Fibroblast of lung (primary cell): ENCODE data around the gene MAP7. TPM values are rescaled to one million over a fixed set of nuclear protein-coding genes. Genes with fewer than 3 reads are reported as not detected.

Experiments used
- DNase-seq, 2 donors: peaks; one replicate each; pipeline versions ENCODE4 v3.0.0 to v3.0.0-alpha.2; 2010; ENCODE audit warnings: low read depth in 2 of 2
- H2AFZ ChIP-seq: 2 replicates; pipeline ENCODE4 v1.5.1; 2012; ENCODE audit warnings: low read length, control low read depth, inconsistent platforms
- H3K27ac ChIP-seq: 2 replicates; pipeline ENCODE4 v1.5.1; 2011; ENCODE audit warnings: low read length, control low read depth; ENCODE audit not compliant: insufficient read depth
- H3K27me3 ChIP-seq: 2 replicates; pipeline ENCODE4 v1.5.1; 2011; ENCODE audit warnings: mild to moderate bottlenecking, low read length; ENCODE audit not compliant: control insufficient read depth, insufficient read depth
- H3K36me3 ChIP-seq: 2 replicates; pipeline ENCODE4 v1.5.1; 2011; ENCODE audit warnings: low read length; ENCODE audit not compliant: control insufficient read depth, insufficient read depth
- H3K4me1 ChIP-seq: 2 replicates; pipeline ENCODE4 v1.5.1; 2011; ENCODE audit warnings: low read length; ENCODE audit not compliant: control insufficient read depth, insufficient read depth; ENCODE audit errors: extremely low read depth
- H3K4me2 ChIP-seq: 2 replicates; pipeline ENCODE4 v1.5.1; 2011; ENCODE audit warnings: low read length, control low read depth; ENCODE audit not compliant: insufficient read depth; ENCODE audit errors: extremely low read depth
- H3K4me3 ChIP-seq, 4 experiments: fragments of 200-600 bp in 1 of 4; sonication (generic) in 1 of 4; replicated peaks in 1 of 4; 2 replicates each; pipeline ENCODE4 v1.5.1; 2011 to 2016; ENCODE audit warnings: low read length in 4 of 4, low read depth in 3 of 4, mild to moderate bottlenecking in 3 of 4, control low read depth in 2 of 4, inconsistent platforms in 1 of 4, mixed read lengths in 1 of 4; ENCODE audit not compliant: insufficient read depth in 1 of 4; ENCODE audit errors: control extremely low read depth in 1 of 4
- H3K79me2 ChIP-seq: 2 replicates; pipeline ENCODE4 v1.5.1; 2012; ENCODE audit warnings: mild to moderate bottlenecking, low read length, inconsistent platforms; ENCODE audit not compliant: control insufficient read depth, insufficient read depth
- H3K9ac ChIP-seq: 2 replicates; pipeline ENCODE4 v1.5.1; 2011; ENCODE audit warnings: mild to moderate bottlenecking, low read length, control low read depth; ENCODE audit not compliant: insufficient read depth
- H3K9me3 ChIP-seq: 2 replicates; pipeline ENCODE4 v1.5.1; 2012; ENCODE audit warnings: low read depth, low read length; ENCODE audit not compliant: control insufficient read depth, insufficient read depth
- H4K20me1 ChIP-seq: 2 replicates; pipeline ENCODE4 v1.5.1; 2011; ENCODE audit warnings: low read length; ENCODE audit not compliant: control insufficient read depth, insufficient read depth; ENCODE audit errors: extremely low read depth
- EZH2 ChIP-seq: IDR thresholded peaks from 2 replicates; pipeline ENCODE4 v1.5.1; 2012; ENCODE audit warnings: low read length, control low read depth, mild to moderate bottlenecking; ENCODE audit errors: missing control alignments
- polyA plus RNA-seq, 2 donors: library from polyadenylated mRNA; depleted of rRNA in 1 of 2; stranded (reverse) in 1 of 2; unstranded in 1 of 2; fragments of >200 nt; gene quantifications; 2 replicates each; pipeline ENCODE4 v1.2.1, GENCODE V29; 2011 to 2012; ENCODE audit warnings: missing spikeins in 1 of 2
- total RNA-seq: library from RNA; depleted of rRNA; stranded (reverse); fragments of >200 nt; gene quantifications from 2 replicates; pipeline ENCODE4 v1.2.1, GENCODE V29; 2014
- TF ChIP-seq, protein P1 (sequence below), 2 donors: IDR thresholded peaks in 1 of 2; conservative IDR thresholded peaks in 1 of 2; 1 replicate in 1 of 2; 2 replicates in 1 of 2; pipeline ENCODE4 v1.5.1; 2011 to 2012; ENCODE audit warnings: low read length in 2 of 2, control low read depth in 1 of 2, inconsistent platforms in 1 of 2, low read depth in 1 of 2, mild to moderate bottlenecking in 1 of 2

Gene MAP7
- total and polyA plus RNA-seq, 2 donors (not counting 1 experiment from before 2014, with no cell fraction given): 0.40 to 1.5 TPM

- Histone ChIP-seq H3K9me3 (no peaks in the 10 kb centered on the region), H3K27ac (no peak overlapping the region), H3K4me1 (no peaks in the 10 kb centered on the region), H2AFZ (no peak overlapping the region), H3K9ac (no peak overlapping the region), H3K79me2 (no peaks in the 10 kb centered on the region), H4K20me1 (no peaks in the 10 kb centered on the region), H3K4me3 (no peak overlapping the region), H3K27me3 (no peaks in the 10 kb centered on the region), H3K36me3 (no peaks in the 10 kb centered on the region), H3K4me2 (no peak overlapping the region)
- DNase-seq: no peak
- TF ChIP-seq, protein P1, sequence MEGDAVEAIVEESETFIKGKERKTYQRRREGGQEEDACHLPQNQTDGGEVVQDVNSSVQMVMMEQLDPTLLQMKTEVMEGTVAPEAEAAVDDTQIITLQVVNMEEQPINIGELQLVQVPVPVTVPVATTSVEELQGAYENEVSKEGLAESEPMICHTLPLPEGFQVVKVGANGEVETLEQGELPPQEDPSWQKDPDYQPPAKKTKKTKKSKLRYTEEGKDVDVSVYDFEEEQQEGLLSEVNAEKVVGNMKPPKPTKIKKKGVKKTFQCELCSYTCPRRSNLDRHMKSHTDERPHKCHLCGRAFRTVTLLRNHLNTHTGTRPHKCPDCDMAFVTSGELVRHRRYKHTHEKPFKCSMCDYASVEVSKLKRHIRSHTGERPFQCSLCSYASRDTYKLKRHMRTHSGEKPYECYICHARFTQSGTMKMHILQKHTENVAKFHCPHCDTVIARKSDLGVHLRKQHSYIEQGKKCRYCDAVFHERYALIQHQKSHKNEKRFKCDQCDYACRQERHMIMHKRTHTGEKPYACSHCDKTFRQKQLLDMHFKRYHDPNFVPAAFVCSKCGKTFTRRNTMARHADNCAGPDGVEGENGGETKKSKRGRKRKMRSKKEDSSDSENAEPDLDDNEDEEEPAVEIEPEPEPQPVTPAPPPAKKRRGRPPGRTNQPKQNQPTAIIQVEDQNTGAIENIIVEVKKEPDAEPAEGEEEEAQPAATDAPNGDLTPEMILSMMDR (conservative IDR thresholded peaks at IDR 0.05 in 1 of 2, IDR thresholded peaks at IDR 0.05 in 1 of 2; ENCODE audit: low read depth in 1 of 2, low read length in 2 of 2): no peak
- TF ChIP-seq EZH2: no peak
These were observed 190.4 kb downstream of the MAP7 start for GRCh38 chr6:136359851-136360250.

GRCh38 chr6:136351518-136352110 lies 198.6 kb downstream of the MAP7 start:
- H3K4me2 ChIP-seq: no peak overlapping the region
- no peak overlapping the region for H3K4me3 ChIP-seq
- no peak for TF ChIP-seq EZH2
- TF ChIP-seq, protein P1 (conservative IDR thresholded peaks at IDR 0.05 in 1 of 2, IDR thresholded peaks at IDR 0.05 in 1 of 2; ENCODE audit: low read depth in 1 of 2, low read length in 2 of 2): no peak
- no peaks in the 10 kb centered on the region for H4K20me1 ChIP-seq
- no peaks in the 10 kb centered on the region for H3K9me3 ChIP-seq
- H3K27ac ChIP-seq: no peak overlapping the region
- DNase-seq: no peak
- H3K36me3 ChIP-seq: no peaks in the 10 kb centered on the region
- H3K4me1 ChIP-seq: no peaks in the 10 kb centered on the region
- H3K27me3 ChIP-seq: no peaks in the 10 kb centered on the region
- no peaks in the 10 kb centered on the region for H3K79me2 ChIP-seq
- no peak overlapping the region for H3K9ac ChIP-seq
- no peak overlapping the region for H2AFZ ChIP-seq

- no peak for TF ChIP-seq EZH2
- TF ChIP-seq, protein P1 (conservative IDR thresholded peaks at IDR 0.05 in 1 of 2, IDR thresholded peaks at IDR 0.05 in 1 of 2; ENCODE audit: low read depth in 1 of 2, low read length in 2 of 2): no peak
These were observed 199.3 kb downstream of the MAP7 start for GRCh38 chr6:136350914-136351313.

More at GRCh38 chr6:136350914-136351313, 199.3 kb downstream of the MAP7 start:
- no peak overlapping the region for H3K27ac ChIP-seq
- no peaks in the 10 kb centered on the region for H3K9me3 ChIP-seq
- no peaks in the 10 kb centered on the region for H3K36me3 ChIP-seq
- H3K4me2 ChIP-seq: no peak overlapping the region
- no peaks in the 10 kb centered on the region for H3K27me3 ChIP-seq
- H3K4me3 ChIP-seq: no peak overlapping the region
- H3K9ac ChIP-seq: no peak overlapping the region
- no peaks in the 10 kb centered on the region for H3K79me2 ChIP-seq
- H4K20me1 ChIP-seq: no peaks in the 10 kb centered on the region
- H3K4me1 ChIP-seq: no peaks in the 10 kb centered on the region
- no peak for DNase-seq
- no peak overlapping the region for H2AFZ ChIP-seq
